ENCODE data around the gene BPIFB6.

BPIFB6 gene

GRCh38 chr20:33031531-33031930 is at the start of gene BPIFB6:
BPIFB6 (plus strand) TSS chr20:33031648; CDS start chr20:33031648, 0 bp downstream.
- H3K4me3 ChIP-seq (replicated peaks; ENCODE audit: low read depth, low read length) = no peak within 1 kb of the TSS
- no peak for DNase-seq (ENCODE audit: low read depth)
- no peak for TF ChIP-seq CTCF (IDR thresholded peaks at IDR 0.05; ENCODE audit: low read length, missing control alignments)

GRCh38 chr20:32982617-32983458 is 48.6 kb upstream of the BPIFB6 start:
- no peak for DNase-seq (ENCODE audit: low read depth)
- no peak overlapping the region for H3K4me3 ChIP-seq (replicated peaks; ENCODE audit: low read depth, low read length)
- no peak for TF ChIP-seq CTCF (IDR thresholded peaks at IDR 0.05; ENCODE audit: low read length, missing control alignments)

- no peak overlapping the region for H3K4me3 ChIP-seq (replicated peaks; ENCODE audit: low read depth, low read length)
- no peak for TF ChIP-seq CTCF (IDR thresholded peaks at IDR 0.05; ENCODE audit: low read length, missing control alignments)
- DNase-seq (ENCODE audit: low read depth) = no peak
Observed at GRCh38 chr20:32983459-32984112, 47.9 kb upstream of the BPIFB6 start.

GRCh38 chr20:32984196-32984595 is 47.3 kb upstream of the BPIFB6 start:
- no peak for TF ChIP-seq CTCF (IDR thresholded peaks at IDR 0.05; ENCODE audit: low read length, missing control alignments)
- no peak overlapping the region for H3K4me3 ChIP-seq (replicated peaks; ENCODE audit: low read depth, low read length)
- DNase-seq (ENCODE audit: low read depth) = no peak

- H3K4me3 ChIP-seq (replicated peaks; ENCODE audit: low read depth, low read length) = no peak overlapping the region
- no peak for TF ChIP-seq CTCF (IDR thresholded peaks at IDR 0.05; ENCODE audit: low read length, missing control alignments)
- no peak for DNase-seq (ENCODE audit: low read depth)
Observed at GRCh38 chr20:32984631-32985354, 46.7 kb upstream of the BPIFB6 start.

- no peak overlapping the region for H3K4me3 ChIP-seq (replicated peaks; ENCODE audit: low read depth, low read length)
- no peak for DNase-seq (ENCODE audit: low read depth)
- no peak for TF ChIP-seq CTCF (IDR thresholded peaks at IDR 0.05; ENCODE audit: low read length, missing control alignments)
Observed at GRCh38 chr20:32985596-32985995, 45.9 kb upstream of the BPIFB6 start.
